ENCODE measurements around the gene ALDH1A3.

GRCh38 chr15:100920516-100921135 is 41.0 kb downstream of the ALDH1A3 start:
- TF ChIP-seq, protein P1, sequence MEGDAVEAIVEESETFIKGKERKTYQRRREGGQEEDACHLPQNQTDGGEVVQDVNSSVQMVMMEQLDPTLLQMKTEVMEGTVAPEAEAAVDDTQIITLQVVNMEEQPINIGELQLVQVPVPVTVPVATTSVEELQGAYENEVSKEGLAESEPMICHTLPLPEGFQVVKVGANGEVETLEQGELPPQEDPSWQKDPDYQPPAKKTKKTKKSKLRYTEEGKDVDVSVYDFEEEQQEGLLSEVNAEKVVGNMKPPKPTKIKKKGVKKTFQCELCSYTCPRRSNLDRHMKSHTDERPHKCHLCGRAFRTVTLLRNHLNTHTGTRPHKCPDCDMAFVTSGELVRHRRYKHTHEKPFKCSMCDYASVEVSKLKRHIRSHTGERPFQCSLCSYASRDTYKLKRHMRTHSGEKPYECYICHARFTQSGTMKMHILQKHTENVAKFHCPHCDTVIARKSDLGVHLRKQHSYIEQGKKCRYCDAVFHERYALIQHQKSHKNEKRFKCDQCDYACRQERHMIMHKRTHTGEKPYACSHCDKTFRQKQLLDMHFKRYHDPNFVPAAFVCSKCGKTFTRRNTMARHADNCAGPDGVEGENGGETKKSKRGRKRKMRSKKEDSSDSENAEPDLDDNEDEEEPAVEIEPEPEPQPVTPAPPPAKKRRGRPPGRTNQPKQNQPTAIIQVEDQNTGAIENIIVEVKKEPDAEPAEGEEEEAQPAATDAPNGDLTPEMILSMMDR (IDR thresholded peaks at IDR 0.05): no peak
- TF ChIP-seq POLR2A (IDR thresholded peaks at IDR 0.05): no peak

All from Peyer's patch (tissue), 4 donors.